ENCODE results near the gene PDE11A. TPM values are rescaled to one million over a fixed set of nuclear protein-coding genes. Genes with fewer than 3 reads are reported as not detected.

PDE11A gene
- total RNA-seq, 1 donor from 2014 or later, result 1.2 TPM

GRCh38 chr2:177671662-177672061, 400.9 kb downstream of the PDE11A start:
- DNase-seq (ENCODE audit: low read depth), result no peak

DNA sequence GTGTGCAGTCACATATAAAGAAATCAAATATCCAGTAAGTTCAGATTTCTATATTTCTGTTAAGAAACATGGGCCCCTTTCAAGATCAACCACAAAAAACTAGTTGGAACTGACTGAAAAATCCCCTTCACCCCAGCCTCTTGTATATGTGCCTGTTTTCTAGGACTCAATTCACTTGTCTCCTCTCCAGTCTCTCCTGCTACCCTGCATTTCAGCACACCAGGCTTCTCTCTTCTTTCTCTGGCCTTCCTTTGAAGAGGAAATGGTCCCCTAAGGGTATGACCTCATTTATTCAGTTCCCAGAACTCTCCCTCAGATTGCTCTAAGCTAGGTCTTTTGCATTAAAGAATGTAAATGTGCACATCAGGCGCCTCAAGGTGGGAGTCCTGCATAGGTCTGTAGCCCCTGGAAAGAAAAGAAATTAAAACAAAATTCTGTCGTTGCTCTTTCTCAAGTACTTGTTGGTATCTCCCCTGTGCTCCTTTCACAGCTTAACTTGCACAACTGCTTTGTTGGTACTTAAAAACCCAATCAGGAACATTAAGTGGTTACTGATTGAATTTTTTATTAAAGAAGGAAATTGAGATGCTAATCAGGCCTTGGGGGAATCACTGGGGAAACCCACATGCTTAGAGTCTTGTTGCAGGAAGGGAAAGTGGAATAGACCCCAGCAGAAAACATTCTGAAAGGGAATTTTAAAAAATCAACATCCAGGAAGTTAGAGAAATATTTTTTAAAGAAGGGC, 401.6 kb downstream of the PDE11A start:
- no peak for TF ChIP-seq CTCF (conservative IDR thresholded peaks at IDR 0.05; ENCODE audit: low read depth, low read length)
- no peak for DNase-seq (ENCODE audit: low read depth)
- no peak overlapping the region for H3K4me3 ChIP-seq (ENCODE audit: low read depth, low read length)

More at GRCh38 chr2:177671662-177672061, 400.9 kb downstream of the PDE11A start:
- TF ChIP-seq CTCF (conservative IDR thresholded peaks at IDR 0.05; ENCODE audit: low read depth, low read length), result no peak
- no peak overlapping the region for H3K4me3 ChIP-seq (ENCODE audit: low read depth, low read length)

DNA sequence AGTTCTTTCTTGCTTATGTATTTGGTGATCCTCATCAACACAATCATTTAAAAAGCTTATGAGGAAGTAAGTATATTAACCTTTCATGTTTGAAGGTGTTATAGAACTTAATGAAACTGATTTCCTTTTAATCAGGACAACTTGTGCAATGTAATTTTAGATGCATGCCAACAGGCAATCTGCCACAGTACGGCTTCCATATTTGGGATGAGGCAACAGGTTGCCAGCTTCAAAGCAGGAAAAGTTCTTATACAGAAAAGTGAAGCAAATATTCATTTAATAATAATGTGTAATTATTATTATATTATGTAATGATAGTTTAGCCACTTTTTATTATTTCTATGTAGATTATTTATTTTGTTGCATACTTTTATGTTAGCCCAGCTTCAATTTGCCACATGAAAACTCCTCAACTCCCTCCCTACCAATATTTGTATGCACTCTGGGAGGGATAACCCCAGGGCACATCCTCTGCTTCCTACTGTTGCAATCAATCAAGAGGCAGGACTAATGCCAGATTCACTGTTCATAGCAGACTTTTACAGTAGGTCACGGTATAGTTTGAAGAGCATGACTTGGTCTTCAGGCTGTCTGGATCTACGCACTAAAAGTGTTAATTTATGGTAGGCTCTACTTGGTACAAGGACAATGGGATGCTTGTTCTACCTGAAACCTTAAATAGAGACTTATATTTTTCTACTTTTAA, 402.8 kb downstream of the PDE11A start:
- no peak for DNase-seq (ENCODE audit: low read depth)
- no peak for TF ChIP-seq CTCF (conservative IDR thresholded peaks at IDR 0.05; ENCODE audit: low read depth, low read length)
- no peak overlapping the region for H3K4me3 ChIP-seq (ENCODE audit: low read depth, low read length)

DNA sequence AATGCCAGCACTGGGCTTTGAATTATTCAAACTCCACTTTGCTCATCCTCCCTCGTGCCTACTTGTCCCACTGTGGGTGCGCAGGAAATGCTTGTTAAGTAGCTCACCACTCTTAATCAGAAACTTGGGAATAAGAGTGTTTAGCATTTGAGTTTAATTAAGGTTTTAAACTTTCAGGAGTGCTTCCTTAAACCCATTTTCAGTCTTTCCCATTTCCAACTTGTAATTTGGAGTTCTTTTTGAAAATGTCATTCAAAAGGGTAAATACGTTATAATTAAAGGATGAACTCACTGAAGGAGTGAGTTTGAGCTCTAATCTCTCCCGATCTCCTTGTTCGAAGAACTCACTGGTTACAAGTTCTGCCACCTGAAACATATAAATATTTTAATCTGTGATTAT, 403.4 kb downstream of the PDE11A start:
- DNase-seq (ENCODE audit: low read depth), result no peak
- no peak for TF ChIP-seq CTCF (conservative IDR thresholded peaks at IDR 0.05; ENCODE audit: low read depth, low read length)
- no peak overlapping the region for H3K4me3 ChIP-seq (ENCODE audit: low read depth, low read length)

- no peak for TF ChIP-seq CTCF (conservative IDR thresholded peaks at IDR 0.05; ENCODE audit: low read depth, low read length)
- no peak overlapping the region for H3K4me3 ChIP-seq (ENCODE audit: low read depth, low read length)
- DNase-seq (ENCODE audit: low read depth), result no peak
Measured at GRCh38 chr2:177668617-177669016, 404.0 kb downstream of the PDE11A start.

- no peak for DNase-seq (ENCODE audit: low read depth)
- H3K4me3 ChIP-seq (ENCODE audit: low read depth, low read length), result no peak overlapping the region
- no peak for TF ChIP-seq CTCF (conservative IDR thresholded peaks at IDR 0.05; ENCODE audit: low read depth, low read length)
Measured at GRCh38 chr2:177667626-177668025, 405.0 kb downstream of the PDE11A start.

All from epithelial cell of proximal tubule (primary cell).